ENCODE data around the gene ATP9A. TPM values are rescaled to one million over a fixed set of nuclear protein-coding genes. Genes with fewer than 3 reads are reported as not detected.
"Not testable (repeated sequence)": the region's sequence is repeated elsewhere in the genome, so short reads cannot be mapped to it uniquely, and the experiment has no call there.

ATP9A gene
- total RNA-seq, 4 donors from 2014 or later = 17.6 to 28.2 (median 19.5) TPM

- TF ChIP-seq, protein P1, sequence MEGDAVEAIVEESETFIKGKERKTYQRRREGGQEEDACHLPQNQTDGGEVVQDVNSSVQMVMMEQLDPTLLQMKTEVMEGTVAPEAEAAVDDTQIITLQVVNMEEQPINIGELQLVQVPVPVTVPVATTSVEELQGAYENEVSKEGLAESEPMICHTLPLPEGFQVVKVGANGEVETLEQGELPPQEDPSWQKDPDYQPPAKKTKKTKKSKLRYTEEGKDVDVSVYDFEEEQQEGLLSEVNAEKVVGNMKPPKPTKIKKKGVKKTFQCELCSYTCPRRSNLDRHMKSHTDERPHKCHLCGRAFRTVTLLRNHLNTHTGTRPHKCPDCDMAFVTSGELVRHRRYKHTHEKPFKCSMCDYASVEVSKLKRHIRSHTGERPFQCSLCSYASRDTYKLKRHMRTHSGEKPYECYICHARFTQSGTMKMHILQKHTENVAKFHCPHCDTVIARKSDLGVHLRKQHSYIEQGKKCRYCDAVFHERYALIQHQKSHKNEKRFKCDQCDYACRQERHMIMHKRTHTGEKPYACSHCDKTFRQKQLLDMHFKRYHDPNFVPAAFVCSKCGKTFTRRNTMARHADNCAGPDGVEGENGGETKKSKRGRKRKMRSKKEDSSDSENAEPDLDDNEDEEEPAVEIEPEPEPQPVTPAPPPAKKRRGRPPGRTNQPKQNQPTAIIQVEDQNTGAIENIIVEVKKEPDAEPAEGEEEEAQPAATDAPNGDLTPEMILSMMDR (IDR thresholded peaks at IDR 0.05) = no peak
- no peak for TF ChIP-seq POLR2A (IDR thresholded peaks at IDR 0.05)
- intact Hi-C loops (cut with DNase I) = no loop called here
Observed at GRCh38 chr20:51784299-51784698, 16.1 kb upstream of the ATP9A start.

GRCh38 chr20:51778229-51778759 lies 10.1 kb upstream of the ATP9A start:
- H3K27ac ChIP-seq; H3K36me3 ChIP-seq; H3K27me3 ChIP-seq; DNase-seq; H3K4me3 ChIP-seq; intact Hi-C loops (cut with DNase I); H3K4me1 ChIP-seq: not testable (repeated sequence)
- peaks cover 0 to 14% (median 0%) of the 10 kb centered on the region in 3 donors for H3K9me3 ChIP-seq
- 76 to 83% methylated on average over 4 of the region's 4 CpGs for WGBS, 2 donors

More at GRCh38 chr20:51784299-51784698, 16.1 kb upstream of the ATP9A start:
- Histone ChIP-seq H3K9me3 (peaks cover 0 to 6% (median 0%) of the 10 kb centered on the region in 3 donors), H3K4me1 (no peaks in the 10 kb centered on the region), H3K4me3 (no peak overlapping the region), H3K27me3 (no peaks in the 10 kb centered on the region), H3K36me3 (no peaks in the 10 kb centered on the region), H3K27ac (no peak overlapping the region)
- DNase-seq = no peak
- WGBS, 2 donors = 78 to 90% methylated on average over 13 to 15 of the region's 15 CpGs

- no peak overlapping the region for H3K4me3 ChIP-seq
- WGBS, 2 donors = 73 to 87% methylated on average over 1 of the region's 1 CpG
- DNase-seq = no peak
- intact Hi-C loops (cut with DNase I) = no loop called here
- no peak overlapping the region for H3K27ac ChIP-seq
- H3K9me3 ChIP-seq = peaks cover 0 to 14% (median 0%) of the 10 kb centered on the region in 3 donors
- no peak for TF ChIP-seq POLR2A (IDR thresholded peaks at IDR 0.05)
- TF ChIP-seq, protein P1 (IDR thresholded peaks at IDR 0.05) = no peak
- H3K36me3 ChIP-seq = no peaks in the 10 kb centered on the region
- H3K4me1 ChIP-seq = no peaks in the 10 kb centered on the region
- no peaks in the 10 kb centered on the region for H3K27me3 ChIP-seq
Observed at GRCh38 chr20:51775241-51775640, 7.1 kb upstream of the ATP9A start.

DNA sequence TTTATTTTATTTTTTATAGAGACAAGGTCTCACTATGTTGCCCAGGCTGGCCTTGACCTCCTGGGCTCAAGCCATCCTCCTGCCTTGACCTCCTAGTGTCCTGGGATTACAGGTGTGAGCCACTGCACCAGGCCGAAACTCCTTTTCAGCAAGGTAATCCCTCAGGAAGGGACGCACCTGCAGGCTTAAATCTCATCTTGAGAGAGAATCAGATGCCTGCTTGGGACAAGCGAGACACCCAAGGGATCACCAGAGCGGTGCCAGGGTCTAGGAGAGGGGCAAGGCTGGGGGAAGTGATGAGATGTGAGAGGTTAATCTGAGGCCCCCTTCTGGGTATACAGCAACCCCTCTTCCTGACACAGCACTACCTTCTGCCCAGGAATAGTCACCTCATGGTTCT lies 4.0 kb upstream of the ATP9A start:
- TF ChIP-seq, protein P1 (IDR thresholded peaks at IDR 0.05) = no peak
- no peak for TF ChIP-seq POLR2A (IDR thresholded peaks at IDR 0.05)
- no peak overlapping the region for H3K27ac ChIP-seq
- no peak for DNase-seq
- H3K4me1 ChIP-seq = peaks cover 3 to 13% (median 5%) of the 10 kb centered on the region in 3 donors
- H3K36me3 ChIP-seq = no peaks in the 10 kb centered on the region
- intact Hi-C loops (cut with DNase I) = no loop called here
- no peak overlapping the region for H3K4me3 ChIP-seq
- no peaks in the 10 kb centered on the region for H3K9me3 ChIP-seq
- peaks cover 0 to 3% (median 0%) of the 10 kb centered on the region in 4 donors for H3K27me3 ChIP-seq
- WGBS, 2 donors = 70 to 92% methylated on average over 2 of the region's 4 CpGs

GRCh38 chr20:51769976-51770615 lies 1.9 kb upstream of the ATP9A start:
- Histone ChIP-seq H3K36me3 (no peaks in the 10 kb centered on the region), H3K27me3 (peaks cover 0 to 3% (median 0%) of the 10 kb centered on the region in 4 donors), H3K27ac (no peak overlapping the region), H3K4me3 (no peak overlapping the region), H3K4me1 (peaks cover 3 to 30% (median 11%) of the 10 kb centered on the region in 3 donors), H3K9me3 (no peaks in the 10 kb centered on the region)
- intact Hi-C loops (cut with DNase I) = no loop called here
- WGBS, 2 donors = 70 to 93% methylated on average over 3 to 6 of the region's 9 CpGs
- DNase-seq = no peak
- TF ChIP-seq POLR2A (IDR thresholded peaks at IDR 0.05) = no peak

GRCh38 chr20:51768759-51769517 lies 748 bp upstream of the ATP9A start:
- DNase-seq = no peak
- no peaks in the 10 kb centered on the region for H3K9me3 ChIP-seq
- peaks cover 0 to 3% (median 0%) of the 10 kb centered on the region in 4 donors for H3K27me3 ChIP-seq
- peak overlapping the region in 2 of 4 donors; percentile 47 to 88 for H3K4me3 ChIP-seq
- no peak overlapping the region for H3K27ac ChIP-seq
- WGBS, 2 donors = 27 to 41% methylated on average over 11 of the region's 16 CpGs
- no peak for TF ChIP-seq POLR2A (IDR thresholded peaks at IDR 0.05)
- TF ChIP-seq, protein P1 (IDR thresholded peaks at IDR 0.05) = no peak
- intact Hi-C loops (cut with DNase I) = no loop called here
- H3K36me3 ChIP-seq = no peaks in the 10 kb centered on the region
- H3K4me1 ChIP-seq = peaks cover 3 to 30% (median 11%) of the 10 kb centered on the region in 3 donors
